NCI-H446 (cell line): ENCODE results near the gene SAMD3.
"Not testable (repeated sequence)": the region's sequence is repeated elsewhere in the genome, so short reads cannot be mapped to it uniquely, and the experiment has no call there.

Experiments used
- DNase-seq, 2 experiments: peaks; one replicate each; lab custom pipeline; 2025; lab: John Stamatoyannopoulos, UW

Gene SAMD3, protein sequence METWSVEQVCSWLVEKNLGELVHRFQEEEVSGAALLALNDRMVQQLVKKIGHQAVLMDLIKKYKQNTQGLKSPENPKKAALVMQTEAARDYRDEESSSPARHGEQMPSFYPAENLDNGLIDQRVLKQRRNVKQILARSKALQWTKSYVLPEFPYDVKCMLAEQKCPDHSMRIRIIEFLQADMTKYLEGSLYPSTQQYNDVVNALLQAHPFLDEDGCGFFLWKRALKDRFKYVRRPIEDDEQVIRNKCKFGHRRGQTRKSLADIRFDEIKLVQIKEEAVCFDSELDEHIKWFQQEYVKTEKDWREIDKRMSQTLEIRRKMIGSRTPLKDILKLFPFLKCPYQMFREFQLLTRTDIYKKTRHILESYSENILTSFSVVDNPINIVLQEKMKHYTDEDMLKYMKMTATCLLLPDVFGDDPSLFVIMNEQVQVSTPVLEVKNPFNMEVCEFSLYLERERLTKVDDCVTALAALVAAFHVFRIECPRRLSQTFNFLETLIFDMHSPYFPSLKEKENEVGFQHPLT

DNA sequence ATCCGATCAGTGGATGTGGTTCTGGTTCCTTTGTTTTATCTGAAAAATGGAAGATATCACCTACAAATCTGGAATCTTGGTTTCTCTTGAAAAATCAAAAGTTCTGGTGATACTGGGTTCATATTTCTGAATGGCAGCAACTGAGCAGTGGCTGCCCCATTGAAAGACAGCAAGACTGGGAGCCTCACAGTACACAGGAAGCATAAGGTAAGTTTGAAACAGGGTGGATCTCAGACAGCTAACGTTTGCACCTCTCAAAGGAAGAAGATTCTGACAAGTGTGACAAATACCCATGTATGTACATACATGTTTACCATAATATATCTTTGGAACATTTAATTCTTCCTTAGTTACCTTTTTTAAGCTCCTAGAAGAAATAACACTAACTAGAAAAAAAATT lies at the start of gene SAMD3:
Gene SAMD3 (minus strand): TSS at position 177 of the 400 bp plus-strand sequence. CDS start 7,678 bp downstream, outside the sequence.
- DNase-seq: no peak

DNA sequence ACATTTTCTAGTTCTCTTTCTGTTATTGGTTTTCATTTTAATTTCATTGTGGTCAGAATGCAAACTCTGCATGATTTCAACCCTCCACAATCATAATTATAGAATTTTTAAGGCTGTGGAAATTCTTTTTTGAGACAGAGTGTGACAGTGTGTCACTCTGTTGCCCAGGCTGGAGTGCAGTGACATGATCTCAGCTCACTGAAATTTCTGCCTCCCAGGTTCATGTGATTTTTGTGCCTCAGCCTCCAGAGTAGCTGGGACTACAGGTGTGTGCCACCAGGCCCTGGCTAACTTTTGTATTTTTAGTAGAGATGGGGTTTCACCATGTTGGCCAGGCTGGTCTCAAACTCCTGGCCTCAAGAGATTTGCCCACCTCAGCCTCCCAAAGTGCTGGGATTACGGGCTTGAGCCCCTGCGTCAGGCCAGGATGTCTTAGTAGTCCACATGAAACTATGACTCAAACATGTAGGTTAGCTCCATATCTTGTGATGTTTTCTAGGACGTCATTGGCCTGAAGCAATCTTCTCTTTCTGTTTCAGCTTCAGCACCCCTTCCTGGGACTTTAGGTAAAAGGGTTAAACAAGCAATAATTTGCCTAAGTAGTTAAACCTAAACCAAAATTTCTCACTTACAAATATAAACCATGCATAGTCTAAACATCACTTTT lies 47.4 kb upstream of the SAMD3 start:
- no peak for DNase-seq

DNA sequence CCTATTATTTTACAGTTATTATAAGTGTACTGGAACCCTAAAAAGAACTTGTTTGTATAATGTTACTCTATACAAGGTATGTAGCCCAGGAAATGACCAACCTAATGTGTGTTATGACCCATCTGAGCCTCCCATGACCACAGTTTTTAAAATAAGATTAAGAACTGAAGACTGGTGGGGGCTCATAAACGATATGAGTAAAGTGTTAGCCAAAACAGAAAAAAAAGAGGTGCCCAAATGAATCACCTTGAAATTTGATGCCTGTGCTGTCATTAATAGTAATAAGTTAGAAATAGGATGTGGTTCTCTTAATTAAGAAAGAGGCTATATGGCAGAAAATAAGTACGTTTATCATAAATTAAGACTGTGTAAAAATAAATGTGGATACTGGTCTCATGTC lies 42.8 kb upstream of the SAMD3 start:
- not testable (repeated sequence) for DNase-seq

DNA sequence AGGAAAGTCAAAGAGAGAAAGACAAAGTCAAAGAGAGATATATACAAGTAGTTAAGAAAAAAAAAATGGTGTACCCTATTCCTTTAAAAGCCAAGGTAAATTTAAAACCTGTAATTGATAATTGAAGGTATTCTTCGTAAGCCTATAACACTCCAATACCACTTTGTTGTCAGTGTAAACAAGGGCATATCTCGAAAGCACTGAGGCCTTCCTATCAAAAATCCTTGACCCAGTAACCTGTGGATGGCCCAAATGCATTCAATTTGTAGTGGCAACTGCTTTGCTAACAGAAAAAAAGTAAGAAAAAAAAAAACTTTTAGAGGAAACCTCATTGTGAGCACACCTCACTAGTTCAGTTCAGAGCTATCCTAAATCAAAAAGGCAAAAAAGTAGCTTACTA lies 39.3 kb upstream of the SAMD3 start:
- no peak for DNase-seq

DNA sequence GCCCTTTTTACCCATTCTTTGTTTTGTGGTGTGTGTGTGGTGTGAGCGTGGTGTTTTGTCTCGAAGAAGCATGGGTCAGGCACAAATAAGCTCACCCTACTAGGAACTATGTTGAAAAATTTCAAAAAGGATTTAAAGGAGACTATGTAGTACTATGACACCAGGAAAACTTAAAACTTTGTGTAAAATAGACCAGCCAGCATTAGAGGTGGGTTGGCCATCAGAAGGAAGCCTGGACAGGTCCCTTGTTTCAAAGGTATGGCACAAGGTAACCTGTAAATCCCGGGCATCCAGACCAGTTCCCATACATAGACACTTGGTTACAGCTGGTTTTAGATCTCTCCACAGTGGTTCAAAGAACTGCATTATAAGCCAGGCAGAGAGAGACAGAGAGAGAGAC lies 38.8 kb upstream of the SAMD3 start:
- not testable (repeated sequence) for DNase-seq

DNA sequence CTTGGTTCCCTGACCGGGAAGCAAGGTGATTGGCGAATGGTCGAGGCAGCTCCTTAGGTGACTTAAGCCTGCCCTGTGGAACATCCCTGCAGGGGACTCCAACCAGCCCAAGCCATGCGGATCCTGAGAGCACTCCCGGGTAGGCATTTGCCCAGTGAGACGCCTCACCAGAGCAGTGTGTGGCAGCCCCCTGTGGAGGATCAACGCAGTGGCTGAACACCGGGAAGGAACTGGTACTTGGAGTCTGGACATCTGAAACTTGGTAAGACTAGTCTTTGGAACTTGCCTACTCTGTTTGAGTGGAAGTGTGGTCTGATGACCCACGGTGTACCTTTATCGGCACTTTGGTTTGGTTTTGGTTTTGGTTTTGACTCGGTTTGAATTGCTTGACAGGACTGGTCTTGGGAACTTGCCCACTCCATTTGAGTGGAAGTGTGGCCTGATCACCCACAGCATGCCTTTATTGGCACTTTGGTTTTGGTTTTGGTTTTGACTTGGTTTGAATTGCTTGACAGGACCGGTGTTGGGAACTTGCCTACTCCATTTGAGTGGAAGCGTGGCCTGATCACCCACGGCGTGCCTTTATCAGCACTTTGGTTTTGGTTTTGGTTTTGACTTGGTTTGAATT lies 38.0 kb upstream of the SAMD3 start:
- DNase-seq: not testable (repeated sequence)

DNA sequence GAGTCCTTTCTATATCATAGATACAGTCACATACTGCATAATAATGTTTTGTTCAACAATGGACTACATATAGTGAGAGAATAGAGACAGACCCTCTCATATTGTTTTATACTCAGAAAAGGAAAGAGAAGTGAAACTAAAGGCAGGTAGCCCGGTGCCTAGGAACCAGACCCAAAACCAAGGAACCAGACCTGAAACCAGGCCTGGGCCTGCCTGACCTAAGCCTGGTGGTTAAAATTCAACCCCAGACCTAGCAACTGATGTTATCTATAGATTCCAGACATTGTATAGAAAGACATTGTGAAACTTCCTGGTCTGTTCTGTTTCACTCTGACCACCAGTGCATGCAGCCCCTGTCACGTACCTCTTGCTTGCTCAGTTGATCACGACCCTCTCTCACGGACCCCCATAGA lies 37.3 kb upstream of the SAMD3 start:
- DNase-seq: not testable (repeated sequence)

DNA sequence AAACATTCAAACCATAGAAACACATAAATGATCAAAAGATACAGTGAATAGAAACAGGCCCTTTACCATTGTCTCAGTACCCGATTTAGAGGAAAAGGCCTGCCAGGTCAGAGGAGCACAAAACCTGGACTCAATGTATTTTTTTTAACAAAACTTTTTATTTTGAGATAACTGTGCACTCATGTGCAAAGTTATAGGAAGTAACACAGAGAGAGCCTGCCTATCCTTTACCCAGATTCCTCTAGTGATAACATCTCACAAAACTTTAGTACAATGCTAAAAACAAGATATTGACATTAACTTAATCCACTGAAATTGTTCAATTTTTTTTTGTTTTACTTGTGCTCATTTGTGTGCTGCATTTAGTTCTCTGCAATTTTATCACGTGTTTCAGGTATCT lies 36.8 kb upstream of the SAMD3 start:
- DNase-seq: no peak

DNA sequence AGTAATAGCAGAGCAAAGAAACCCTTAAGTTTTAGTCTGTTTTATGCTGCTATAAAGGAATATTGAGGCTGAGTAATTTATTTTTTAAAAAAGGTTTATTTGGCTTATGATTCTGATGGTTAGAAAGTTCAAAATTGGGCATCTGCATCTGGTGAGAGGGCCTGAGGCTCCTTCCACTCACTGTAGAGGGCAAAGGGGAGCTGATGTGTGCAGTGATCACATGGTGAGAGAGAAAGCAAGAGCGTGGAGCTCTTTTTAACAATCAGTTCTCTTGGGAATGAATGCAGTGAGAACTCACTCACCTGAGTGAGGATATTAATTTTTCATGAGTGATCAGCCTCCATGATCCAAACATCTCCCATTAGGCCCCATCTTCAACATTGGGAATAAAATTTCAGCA lies 36.4 kb upstream of the SAMD3 start:
- no peak for DNase-seq

DNA sequence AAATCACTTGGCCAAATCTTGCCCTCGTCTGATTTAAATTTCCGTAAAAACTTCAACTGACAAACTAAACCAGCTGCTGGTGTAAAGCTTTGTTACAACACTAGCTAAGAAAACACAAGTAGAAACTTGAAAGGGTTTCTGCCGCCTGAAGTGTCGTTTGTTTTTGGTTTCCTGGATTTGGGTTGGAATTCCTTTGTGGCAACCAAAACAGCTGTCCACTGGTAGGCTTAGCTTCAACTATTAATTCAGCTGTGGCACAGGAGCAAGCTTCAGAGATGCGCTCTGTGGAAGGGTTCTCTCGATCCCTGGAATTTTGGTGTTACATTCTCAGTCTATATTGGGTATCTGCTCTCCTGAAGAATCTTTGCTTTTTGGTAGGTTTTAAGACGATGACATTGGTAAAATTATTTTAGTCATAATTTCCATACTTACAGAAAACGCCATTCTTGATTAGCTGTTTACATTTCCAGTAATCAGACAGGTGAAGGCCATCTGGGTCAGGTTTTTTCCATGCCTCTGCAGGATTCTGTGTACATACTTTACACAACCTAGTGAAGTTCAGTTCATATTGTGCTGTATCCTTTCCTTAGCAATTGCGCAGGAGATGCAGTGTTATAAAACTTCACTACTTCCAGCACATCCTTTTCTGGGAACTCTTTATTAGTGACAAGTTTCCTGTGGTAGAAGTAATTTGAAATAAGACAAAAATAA lies 29.9 kb upstream of the SAMD3 start:
- DNase-seq: no peak

DNA sequence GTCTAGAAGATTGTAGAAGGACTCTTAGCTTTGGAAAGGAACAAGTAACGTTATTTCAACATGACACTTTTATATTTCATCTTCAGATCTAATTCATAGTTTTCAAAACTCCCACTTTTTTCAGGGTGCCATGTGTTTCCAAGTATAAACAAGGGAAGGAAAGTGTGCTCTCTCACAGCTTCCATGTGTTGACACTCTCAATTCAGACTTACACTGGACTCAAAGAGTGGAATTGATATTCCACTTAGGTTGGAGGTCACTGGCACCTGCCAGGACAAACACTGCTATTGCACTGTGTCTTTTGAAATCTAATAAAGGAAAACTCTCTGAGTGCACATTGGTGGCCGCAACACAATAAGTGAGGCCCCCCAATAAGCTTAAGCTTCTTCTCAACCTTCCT lies 22.5 kb upstream of the SAMD3 start:
- no peak for DNase-seq

DNA sequence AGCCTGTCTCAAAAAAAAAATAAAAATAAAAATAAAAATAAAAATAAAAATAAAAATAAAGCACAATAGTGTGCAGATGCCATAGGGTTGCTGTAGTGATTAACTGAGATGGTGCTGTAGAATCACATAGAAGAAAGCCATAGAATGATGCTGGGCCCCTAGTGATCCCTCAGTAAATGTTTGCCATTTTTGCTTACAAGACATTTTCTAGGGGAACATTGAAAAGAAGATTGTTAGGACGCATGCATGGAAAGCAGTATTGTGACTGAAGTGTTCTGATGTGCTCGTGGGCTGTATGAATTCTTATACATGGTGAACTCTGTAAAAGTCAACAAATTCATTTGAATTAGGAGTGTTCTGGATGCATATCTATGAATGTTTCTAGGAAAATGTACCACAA lies 22.0 kb upstream of the SAMD3 start:
- no peak for DNase-seq

DNA sequence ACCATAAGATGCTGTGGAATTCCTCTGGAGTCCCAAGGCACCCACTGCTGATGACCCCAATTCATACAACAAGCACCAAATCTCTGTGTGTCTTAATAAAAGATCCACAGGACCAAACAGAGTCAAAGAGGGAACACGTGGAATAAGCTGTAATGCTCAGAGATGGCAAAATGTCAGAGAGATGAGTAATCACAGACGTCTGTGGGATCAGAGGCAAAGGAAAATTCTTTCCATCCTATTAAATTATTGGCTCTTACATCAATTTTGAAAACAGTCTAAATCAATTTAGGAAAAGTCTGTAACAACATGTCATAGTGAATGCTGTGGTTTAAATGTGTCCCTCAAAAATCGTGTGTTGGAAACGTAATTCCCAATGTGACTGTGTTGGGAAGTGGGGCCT lies 17.5 kb upstream of the SAMD3 start:
- DNase-seq: no peak

DNA sequence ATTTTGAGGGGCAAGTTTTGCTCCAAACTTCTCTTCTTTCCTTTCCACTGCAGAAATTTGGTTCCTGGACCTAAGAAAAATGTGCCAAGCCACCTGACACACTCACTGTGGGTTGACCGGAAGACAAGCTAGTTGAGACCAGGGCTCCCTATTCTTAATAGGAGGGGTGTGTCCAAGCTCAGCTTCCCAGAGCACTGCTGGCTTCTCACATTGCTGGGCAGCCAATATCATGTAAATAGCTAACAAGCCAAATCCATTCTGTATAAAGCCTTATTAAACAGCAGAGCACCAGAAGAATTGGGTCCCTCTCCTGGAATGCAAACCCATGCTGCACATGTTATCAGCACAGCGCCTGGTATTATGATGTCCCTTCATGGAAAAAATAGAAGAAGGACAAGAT lies 17.0 kb upstream of the SAMD3 start:
- DNase-seq: no peak

DNA sequence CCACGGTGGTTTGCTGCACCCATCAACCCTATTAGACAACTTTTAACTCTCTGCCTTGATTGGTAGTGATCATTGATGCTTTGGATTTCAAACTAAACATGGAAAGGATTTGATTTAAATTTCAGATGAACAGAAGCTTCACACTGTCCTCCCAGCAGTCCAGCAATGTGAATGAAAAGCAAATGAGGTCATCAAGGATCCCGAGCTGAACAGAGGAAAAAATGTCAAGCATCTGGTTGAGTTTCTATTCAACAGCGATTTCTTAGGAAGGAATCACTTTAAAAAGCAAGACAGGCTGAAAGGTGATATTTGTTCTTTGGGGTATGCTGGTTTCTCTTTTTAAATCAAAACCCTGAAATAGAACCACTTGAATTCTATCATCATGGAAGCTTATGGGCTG lies 10.6 kb upstream of the SAMD3 start:
- no peak for DNase-seq

DNA sequence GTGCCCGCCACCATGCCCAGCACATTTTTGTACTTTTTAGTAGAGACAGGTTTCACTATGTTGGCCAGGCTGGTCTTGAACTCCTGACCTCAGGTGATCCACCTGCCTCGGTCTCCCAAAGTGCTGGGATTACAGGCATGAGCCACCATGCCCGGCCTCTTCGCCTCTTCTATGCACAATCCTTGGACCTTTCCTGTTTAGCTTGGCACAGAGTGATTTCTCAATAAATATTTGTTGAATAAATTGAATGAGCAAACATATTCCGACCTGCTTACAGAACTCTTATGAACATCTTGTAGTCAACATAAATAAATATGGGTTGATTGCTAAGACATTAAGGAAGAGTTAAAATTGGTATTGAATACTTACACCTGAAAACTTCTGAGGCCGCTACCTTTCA lies 7.8 kb upstream of the SAMD3 start:
- not testable (repeated sequence) for DNase-seq

DNA sequence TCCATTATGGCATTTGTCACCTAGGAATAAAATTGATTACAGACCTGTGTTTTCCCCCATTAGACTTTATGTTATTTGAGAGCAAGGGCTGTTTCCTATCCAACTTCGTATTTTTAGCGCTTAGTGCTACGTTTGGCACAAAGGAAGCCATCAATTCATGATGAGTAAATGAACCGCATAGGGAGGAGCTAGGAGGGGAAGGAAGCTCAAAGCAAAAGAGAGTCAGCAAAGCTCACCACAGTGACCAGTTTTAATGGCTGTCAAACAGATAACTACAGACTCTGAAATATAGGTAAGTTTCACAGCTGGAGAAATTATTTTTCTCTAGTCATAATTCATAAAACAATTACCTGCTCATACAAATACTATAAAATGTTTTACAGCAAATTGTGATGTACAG lies 6.9 kb upstream of the SAMD3 start:
- DNase-seq: no peak

DNA sequence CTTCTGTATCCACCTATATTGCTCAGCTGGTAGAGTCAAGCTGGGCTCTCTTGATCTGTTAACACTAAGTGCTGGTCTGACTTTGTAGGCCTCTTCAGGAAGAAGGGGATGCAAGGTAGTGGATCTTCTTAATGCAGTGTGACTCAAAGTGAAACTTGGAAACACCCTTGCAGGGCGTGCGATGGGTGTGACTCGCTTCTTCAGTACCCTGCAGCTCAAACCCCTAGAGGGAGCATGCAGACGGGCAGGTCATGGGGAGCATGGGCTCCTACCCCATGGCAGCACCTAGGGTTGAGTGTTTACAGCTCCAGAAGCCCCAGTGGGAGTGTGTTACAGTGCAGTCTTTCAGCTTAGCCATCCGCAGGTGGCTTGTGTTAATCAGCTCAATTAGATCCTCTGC lies 757 bp upstream of the SAMD3 start:
- DNase-seq: no peak

DNA sequence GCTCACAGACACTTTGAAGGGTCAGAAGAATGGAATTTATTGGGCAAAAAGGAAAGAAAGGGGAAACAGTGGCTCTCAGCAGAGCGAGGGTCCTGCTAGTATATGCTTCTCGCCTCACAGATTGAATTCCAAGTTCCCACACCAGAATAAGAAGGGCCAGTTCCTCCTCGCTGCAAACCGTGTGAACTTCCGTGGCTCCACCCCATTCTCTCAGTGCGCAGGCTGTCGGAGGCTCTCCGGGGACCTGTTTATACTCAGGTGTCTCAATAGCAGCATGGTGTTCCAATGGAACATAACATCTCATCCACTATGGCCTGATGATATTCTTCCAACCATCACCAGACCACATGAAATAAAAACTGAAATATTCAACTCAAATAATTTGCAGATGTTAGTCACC lies 4.6 kb downstream of the SAMD3 start:
- DNase-seq: no peak

DNA sequence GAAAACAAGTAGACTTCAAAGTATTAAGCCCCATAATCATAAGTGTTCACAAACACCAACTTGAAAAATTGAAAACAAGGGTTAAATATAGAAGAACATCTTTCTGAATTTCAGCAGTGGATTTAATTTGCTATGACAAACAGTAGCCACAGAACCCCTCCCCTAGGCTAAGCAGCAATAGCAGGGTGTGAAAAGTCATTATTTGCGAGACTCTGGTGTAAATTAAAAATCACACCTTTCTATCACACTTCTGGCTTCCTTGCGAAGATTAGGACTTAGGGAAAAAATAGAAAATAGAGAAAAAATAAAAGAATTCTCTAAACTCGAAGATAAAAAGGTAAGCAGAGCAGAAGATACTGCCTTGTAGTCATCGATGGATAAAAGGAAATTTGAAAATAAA lies 6.1 kb downstream of the SAMD3 start:
- no peak for DNase-seq

DNA sequence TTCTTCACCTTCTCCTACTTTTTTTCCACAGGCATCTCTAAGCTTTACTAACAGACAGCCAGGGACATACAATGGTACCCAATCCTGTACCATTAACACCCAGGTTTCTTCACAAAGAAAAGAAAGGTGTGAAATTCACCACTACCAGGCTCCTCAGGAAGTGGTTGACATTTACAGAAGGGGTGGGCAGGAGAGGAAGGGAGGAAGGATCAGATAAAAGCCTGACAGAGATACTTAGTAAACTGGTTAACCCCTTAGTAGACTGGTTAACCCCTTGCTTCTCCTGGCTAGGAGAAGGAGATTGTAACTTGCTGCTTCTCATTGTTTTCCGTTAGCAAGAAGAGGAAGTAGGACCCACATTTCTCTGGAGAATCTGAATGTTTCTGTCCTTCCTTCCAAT lies 7.2 kb downstream of the SAMD3 start:
- DNase-seq: no peak

DNA sequence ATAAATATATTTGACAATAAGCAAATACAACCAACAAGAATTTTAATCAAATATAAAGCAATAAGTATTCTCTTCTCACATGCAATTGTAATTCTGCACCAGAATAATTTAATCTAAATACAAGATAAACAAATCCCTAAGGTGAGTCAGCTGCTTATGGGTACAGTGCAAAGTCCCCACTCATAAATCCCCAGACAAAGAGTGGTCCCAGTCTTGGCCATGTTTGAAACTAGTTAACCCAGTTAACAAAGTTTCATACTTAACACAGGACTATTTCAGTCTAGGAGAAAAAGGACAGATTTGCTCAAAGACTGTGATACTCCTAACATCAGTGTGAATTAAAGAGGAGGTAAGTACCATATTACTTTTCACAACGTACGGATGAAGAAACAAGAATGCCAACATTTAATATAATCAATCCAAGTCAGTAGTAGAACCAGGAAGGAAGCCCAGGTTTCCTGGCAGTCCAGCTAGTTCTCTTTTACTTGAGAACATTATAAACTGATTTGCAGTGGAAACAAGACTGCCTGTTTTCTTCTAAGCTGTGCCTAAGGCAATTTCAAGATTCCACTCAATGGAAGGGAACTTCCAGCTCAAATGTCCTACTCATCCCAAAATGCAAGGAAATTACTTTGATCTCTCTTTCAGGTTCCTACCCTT lies 10.4 kb downstream of the SAMD3 start:
- DNase-seq: no peak
